HepG2 (cell line): ENCODE measurements around the gene LMNA. TPM values are rescaled to one million over a fixed set of nuclear protein-coding genes. Genes with fewer than 3 reads are reported as not detected.

Source experiments
- GATA4 ChIP-seq: sonication (generic); IDR thresholded peaks from 2 replicates; pipeline ENCODE4 v1.6.1; 2016; ENCODE audit warnings: antibody characterized with exemption, low read depth, borderline replicate concordance
- MAFF ChIP-seq: IDR thresholded peaks from 2 replicates; pipeline ENCODE4 v1.6.1; 2011; ENCODE audit warnings: low read depth, low read length, improper control_type of control experiment
- SMAD9 ChIP-seq: sonication (generic); formaldehyde crosslinking; IDR thresholded peaks from 2 replicates; pipeline ENCODE4 v1.5.1; 2020; ENCODE audit warnings: mild to moderate bottlenecking, missing genetic modification reagents
- SNRNP70 ChIP-seq: fragments of 200-400 bp; formaldehyde crosslinking; IDR thresholded peaks from 2 replicates; pipeline ENCODE4 v1.6.1; 2017; ENCODE audit warnings: mild to moderate bottlenecking, low read depth, low read length, moderate library complexity
- SOX13 ChIP-seq, 3 experiments: fragments of 450-650 bp in 1 of 3; sonication (generic) in 1 of 3; formaldehyde crosslinking in 1 of 3; IDR thresholded peaks in 2 of 3; conservative IDR thresholded peaks in 1 of 3; 2 replicates each; pipeline versions ENCODE4 v1.5.0 to v1.6.1; 2016 to 2020; ENCODE audit warnings: antibody characterized with exemption in 1 of 3, mild to moderate bottlenecking in 1 of 3, missing compliant biosample characterization in 1 of 3, missing genetic modification reagents in 1 of 3, moderate library complexity in 1 of 3
- WIZ ChIP-seq: sonication (generic); formaldehyde crosslinking; IDR thresholded peaks from 2 replicates; pipeline ENCODE4 v1.5.1; 2020; ENCODE audit warnings: mild to moderate bottlenecking, missing genetic modification reagents
- ZNF143 ChIP-seq: sonication (generic); formaldehyde crosslinking; IDR thresholded peaks from 2 replicates; pipeline ENCODE4 v1.4.0; 2020; ENCODE audit warnings: missing genetic modification reagents
- polyA plus RNA-seq, 8 experiments: library from polyadenylated mRNA; depleted of rRNA in 3 of 8; stranded (reverse) in 7 of 8; unstranded in 1 of 8; fragments of >200 nt; fragmentation: Illumina TruSeq in 4 of 8; extraction: Trizol in 4 of 8; gene quantifications; 2 replicates each; pipeline versions ENCODE4 v1.2.1 to v1.2.3, GENCODE V29; 2011 to 2016; ENCODE audit warnings: low read depth in 4 of 8, missing spikeins in 1 of 8, mixed read lengths in 1 of 8; ENCODE audit not compliant: insufficient read depth in 1 of 8
- total RNA-seq, 5 experiments: library from RNA; depleted of rRNA; stranded (reverse); fragments of >200 nt; fragmentation: Illumina TruSeq; extraction: Trizol; gene quantifications; 2 replicates each; pipeline ENCODE4 v1.2.3, GENCODE V29; 2016; ENCODE audit warnings: low read depth in 1 of 5
- TF ChIP-seq, protein P1 (sequence below): sonication (generic); formaldehyde crosslinking; IDR thresholded peaks from 2 replicates; pipeline ENCODE4 v1.4.0; 2020; ENCODE audit warnings: missing genetic modification reagents, low read depth, mild to moderate bottlenecking, borderline replicate concordance
- TF ChIP-seq, protein P2 (sequence below): sonication (generic); formaldehyde crosslinking; IDR thresholded peaks from 2 replicates; pipeline ENCODE4 v1.8.0; 2022; ENCODE audit warnings: mild to moderate bottlenecking, missing genetic modification reagents, borderline replicate concordance

Gene LMNA
- total and polyA plus RNA-seq, 2 of the 13 experiments (the other 11 are each of a cell fraction or from before 2014, with no cell fraction given), result 107 to 225 TPM

DNA sequence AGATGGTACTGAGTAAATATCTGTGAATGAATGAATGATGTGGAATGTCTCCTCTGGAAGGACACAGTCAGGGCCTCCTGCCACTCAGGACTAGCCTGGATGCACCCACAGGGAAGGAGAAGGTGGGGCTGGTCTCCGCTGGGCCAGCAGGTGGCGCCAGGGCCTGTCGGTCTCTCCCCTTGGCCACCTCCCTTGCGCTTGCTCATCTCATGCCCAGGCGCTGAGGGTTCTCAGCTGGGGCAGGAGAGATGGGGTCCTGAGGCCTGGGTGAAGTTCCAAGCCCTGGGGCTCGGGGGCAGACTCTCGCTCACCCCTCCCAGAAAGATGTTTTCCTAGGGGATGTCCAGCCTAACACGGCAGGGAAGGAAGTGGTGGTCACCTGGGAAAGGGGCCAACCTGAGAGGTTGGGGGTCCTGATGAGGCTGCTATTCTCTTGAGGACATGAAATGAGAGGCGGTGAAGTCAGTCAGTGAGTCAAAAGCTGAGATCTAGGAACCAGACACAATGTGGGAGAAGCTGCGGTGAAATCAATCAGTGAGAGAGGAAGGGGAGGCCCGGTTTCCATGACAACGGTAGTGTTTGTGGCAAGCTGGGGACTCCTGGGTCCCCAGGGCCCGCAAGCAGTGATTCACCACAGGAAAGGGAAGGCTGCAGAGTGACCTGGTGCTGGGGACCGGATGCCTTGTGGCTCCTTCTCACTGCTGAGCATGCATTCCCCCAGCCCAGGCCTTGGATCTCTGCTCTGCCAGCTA is 17.7 kb upstream of the LMNA start (continued):
- TF ChIP-seq, protein P1, sequence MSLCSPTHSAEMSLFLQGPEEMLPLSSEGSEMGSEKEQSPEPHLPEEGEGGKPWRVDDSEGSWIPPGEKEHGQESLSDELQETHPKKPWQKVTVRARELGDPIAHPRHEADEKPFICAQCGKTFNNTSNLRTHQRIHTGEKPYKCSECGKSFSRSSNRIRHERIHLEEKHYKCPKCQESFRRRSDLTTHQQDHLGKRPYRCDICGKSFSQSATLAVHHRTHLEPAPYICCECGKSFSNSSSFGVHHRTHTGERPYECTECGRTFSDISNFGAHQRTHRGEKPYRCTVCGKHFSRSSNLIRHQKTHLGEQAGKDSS (CRISPR knock-in tag), result peak; percentile 71; the same call in 1 of the 2 replicates
- no peak for TF ChIP-seq SNRNP70
- TF ChIP-seq MAFF, result no peak
- TF ChIP-seq ZNF143 (CRISPR knock-in tag), result no peak
- TF ChIP-seq SMAD9, result no peak
- no peak for TF ChIP-seq SOX13 (IDR thresholded peaks at IDR 0.05)
- TF ChIP-seq SOX13 (CRISPR knock-in tag; conservative IDR thresholded peaks at IDR 0.05 in 1 of 2, IDR thresholded peaks at IDR 0.05 in 1 of 2), result peak in 1 of 2 experiments; percentile 42; a peak in 1 of 4 replicates
- TF ChIP-seq, protein P2, sequence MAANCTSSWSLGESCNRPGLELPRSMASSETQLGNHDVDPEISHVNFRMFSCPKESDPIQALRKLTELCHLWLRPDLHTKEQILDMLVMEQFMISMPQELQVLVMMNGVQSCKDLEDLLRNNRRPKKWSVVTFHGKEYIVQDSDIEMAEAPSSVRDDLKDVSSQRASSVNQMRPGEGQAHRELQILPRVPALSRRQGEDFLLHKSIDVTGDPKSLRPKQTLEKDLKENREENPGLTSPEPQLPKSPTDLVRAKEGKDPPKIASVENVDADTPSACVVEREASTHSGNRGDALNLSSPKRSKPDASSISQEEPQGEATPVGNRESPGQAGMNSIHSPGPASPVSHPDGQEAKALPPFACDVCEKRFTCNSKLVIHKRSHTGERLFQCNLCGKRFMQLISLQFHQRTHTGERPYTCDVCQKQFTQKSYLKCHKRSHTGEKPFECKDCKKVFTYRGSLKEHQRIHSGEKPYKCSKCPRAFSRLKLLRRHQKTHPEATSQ, result no peak
- TF ChIP-seq WIZ (CRISPR knock-in tag), result 0 out of 2 replicates have a peak, but pooled peaks have one; percentile 42
- no peak for TF ChIP-seq GATA4
